DND-41 (cell line): ENCODE data around the gene PIK3CD.

Experiments
- EZH2 ChIP-seq: IDR thresholded peaks from 3 replicates; pipeline ENCODE4 v1.6.1; 2012; ENCODE audit warnings: borderline replicate concordance, low read depth, mild to moderate bottlenecking, moderate library complexity, low read length, inconsistent platforms; ENCODE audit not compliant: severe bottlenecking
- TF ChIP-seq, protein P1 (sequence below): IDR thresholded peaks from 2 replicates; pipeline ENCODE4 v1.5.1; 2012; ENCODE audit warnings: borderline replicate concordance, low read length, moderate library complexity, mild to moderate bottlenecking; ENCODE audit not compliant: poor library complexity, severe bottlenecking; ENCODE audit errors: extremely low read depth

DNA sequence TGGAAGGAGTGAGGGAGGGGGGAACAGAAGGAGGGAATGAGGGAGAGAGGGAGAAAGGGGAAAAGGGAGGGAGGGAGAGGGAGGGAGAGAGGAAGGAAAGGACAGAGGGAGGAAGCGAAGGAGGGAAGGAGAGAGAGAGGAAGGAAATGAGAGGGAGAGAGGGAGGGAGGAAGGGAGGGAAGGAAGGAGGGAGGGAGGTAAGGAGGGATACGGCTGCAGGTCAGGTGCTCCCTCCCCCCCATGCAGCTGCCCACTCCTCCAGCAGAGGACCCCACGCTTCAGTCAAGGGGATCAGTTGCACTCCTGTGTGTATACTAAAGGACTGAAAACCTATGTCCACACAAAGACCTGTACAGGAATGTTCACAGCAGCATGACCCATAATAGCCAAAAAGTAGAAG is 117.5 kb downstream of the PIK3CD start:
- no peak for TF ChIP-seq EZH2
- TF ChIP-seq, protein P1, sequence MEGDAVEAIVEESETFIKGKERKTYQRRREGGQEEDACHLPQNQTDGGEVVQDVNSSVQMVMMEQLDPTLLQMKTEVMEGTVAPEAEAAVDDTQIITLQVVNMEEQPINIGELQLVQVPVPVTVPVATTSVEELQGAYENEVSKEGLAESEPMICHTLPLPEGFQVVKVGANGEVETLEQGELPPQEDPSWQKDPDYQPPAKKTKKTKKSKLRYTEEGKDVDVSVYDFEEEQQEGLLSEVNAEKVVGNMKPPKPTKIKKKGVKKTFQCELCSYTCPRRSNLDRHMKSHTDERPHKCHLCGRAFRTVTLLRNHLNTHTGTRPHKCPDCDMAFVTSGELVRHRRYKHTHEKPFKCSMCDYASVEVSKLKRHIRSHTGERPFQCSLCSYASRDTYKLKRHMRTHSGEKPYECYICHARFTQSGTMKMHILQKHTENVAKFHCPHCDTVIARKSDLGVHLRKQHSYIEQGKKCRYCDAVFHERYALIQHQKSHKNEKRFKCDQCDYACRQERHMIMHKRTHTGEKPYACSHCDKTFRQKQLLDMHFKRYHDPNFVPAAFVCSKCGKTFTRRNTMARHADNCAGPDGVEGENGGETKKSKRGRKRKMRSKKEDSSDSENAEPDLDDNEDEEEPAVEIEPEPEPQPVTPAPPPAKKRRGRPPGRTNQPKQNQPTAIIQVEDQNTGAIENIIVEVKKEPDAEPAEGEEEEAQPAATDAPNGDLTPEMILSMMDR = no peak
